Measurements from ENCODE around the gene KIAA1217. TPM values are rescaled to one million over a fixed set of nuclear protein-coding genes. Genes with fewer than 3 reads are reported as not detected.
"Not testable (repeated sequence)": the region's sequence is repeated elsewhere in the genome, so short reads cannot be mapped to it uniquely, and the experiment has no call there.

KIAA1217 gene
- total RNA-seq, 4 donors from 2014 or later, result 34.8 to 66.8 (median 52.9) TPM

- no peak overlapping the region for H3K4me3 ChIP-seq (ENCODE audit: low read depth, poor library complexity, severe bottlenecking)
- no peak for DNase-seq (ENCODE audit: low spot score in 2 of 2)
- intact Hi-C loops (cut with DNase I; ENCODE audit: low total_unique reads), result no loop called here
- 49 to 52% methylated on average over 1 of the region's 1 CpG for WGBS, 2 donors
- TF ChIP-seq, protein P1, sequence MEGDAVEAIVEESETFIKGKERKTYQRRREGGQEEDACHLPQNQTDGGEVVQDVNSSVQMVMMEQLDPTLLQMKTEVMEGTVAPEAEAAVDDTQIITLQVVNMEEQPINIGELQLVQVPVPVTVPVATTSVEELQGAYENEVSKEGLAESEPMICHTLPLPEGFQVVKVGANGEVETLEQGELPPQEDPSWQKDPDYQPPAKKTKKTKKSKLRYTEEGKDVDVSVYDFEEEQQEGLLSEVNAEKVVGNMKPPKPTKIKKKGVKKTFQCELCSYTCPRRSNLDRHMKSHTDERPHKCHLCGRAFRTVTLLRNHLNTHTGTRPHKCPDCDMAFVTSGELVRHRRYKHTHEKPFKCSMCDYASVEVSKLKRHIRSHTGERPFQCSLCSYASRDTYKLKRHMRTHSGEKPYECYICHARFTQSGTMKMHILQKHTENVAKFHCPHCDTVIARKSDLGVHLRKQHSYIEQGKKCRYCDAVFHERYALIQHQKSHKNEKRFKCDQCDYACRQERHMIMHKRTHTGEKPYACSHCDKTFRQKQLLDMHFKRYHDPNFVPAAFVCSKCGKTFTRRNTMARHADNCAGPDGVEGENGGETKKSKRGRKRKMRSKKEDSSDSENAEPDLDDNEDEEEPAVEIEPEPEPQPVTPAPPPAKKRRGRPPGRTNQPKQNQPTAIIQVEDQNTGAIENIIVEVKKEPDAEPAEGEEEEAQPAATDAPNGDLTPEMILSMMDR (IDR thresholded peaks at IDR 0.05), result no peak
- no peak for TF ChIP-seq POLR2A (IDR thresholded peaks at IDR 0.05)
Measured at GRCh38 chr10:24334279-24334939, 125.5 kb downstream of the KIAA1217 start.

DNA sequence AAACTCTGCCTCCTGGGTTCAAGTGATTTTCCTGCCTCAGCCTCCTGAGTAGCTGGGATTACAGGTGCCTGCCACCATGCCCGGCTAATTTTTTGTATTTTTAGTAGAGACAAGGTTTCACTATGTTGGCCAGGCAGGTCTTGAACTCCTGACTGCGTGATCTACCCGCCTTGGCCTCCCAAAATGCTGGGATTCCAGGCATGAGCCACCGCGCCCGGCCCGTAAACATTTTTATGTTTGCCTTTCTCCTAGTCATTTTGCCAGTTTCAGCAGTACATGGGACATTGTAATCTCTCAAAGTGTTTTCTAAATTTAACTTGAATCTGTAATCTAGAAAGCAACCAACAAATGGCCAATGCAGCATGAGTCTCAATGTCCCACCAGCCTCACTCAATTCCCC lies 128.8 kb downstream of the KIAA1217 start:
- DNase-seq (ENCODE audit: low spot score in 2 of 2); intact Hi-C loops (cut with DNase I; ENCODE audit: low total_unique reads); H3K4me3 ChIP-seq (ENCODE audit: low read depth, poor library complexity, severe bottlenecking): not testable (repeated sequence)
- WGBS, 2 donors, result 95 to 97% methylated on average over 7 of the region's 7 CpGs

DNA sequence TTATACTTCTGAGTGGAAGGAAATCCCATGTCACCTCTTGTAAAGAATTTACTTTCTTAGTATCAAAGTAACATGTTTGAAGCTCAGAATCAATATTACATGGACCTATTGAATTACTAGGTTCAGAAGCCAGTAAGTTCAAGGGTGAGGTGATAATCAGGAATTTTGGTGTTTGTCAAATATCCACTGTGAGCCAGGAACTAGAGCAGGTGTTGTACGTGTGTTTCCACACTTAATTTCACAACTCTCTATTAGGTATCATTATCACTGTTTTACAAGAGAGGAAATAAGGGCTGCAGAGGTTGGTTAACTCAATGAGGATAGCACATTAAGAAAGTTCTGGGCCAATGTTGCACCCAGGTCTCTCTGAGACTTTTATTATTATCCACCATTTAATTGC lies 130.4 kb downstream of the KIAA1217 start:
- intact Hi-C loops (cut with DNase I; ENCODE audit: low total_unique reads), result no loop called here
- no peak overlapping the region for H3K4me3 ChIP-seq (ENCODE audit: low read depth, poor library complexity, severe bottlenecking)
- DNase-seq (ENCODE audit: low spot score in 2 of 2), result no peak
- 79 to 84% methylated on average over 1 of the region's 1 CpG for WGBS, 2 donors
- TF ChIP-seq POLR2A (IDR thresholded peaks at IDR 0.05), result no peak
- TF ChIP-seq, protein P1 (IDR thresholded peaks at IDR 0.05), result no peak

DNA sequence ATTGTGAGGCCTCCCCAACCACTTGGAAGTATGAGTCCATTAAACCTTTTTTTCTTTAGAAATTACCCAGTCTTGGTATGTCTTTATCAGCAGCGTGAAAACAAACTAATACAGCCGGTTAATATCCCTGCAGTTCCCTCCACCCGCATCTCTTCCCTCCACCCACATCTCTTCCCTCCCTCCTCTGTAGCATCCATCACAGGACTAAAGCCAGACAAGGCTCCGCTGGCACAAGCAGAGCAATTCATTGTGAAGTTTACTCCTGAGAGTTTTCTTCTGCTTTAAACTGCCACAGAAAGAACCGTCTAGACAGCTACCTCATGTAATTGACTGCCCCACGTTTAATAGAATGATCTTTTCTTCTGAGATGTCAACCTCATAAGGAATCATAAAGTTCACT lies 131.5 kb downstream of the KIAA1217 start:
- no peak for DNase-seq (ENCODE audit: low spot score in 2 of 2)
- intact Hi-C loops (cut with DNase I; ENCODE audit: low total_unique reads), result no loop called here
- H3K4me3 ChIP-seq (ENCODE audit: low read depth, poor library complexity, severe bottlenecking), result no peak overlapping the region
- TF ChIP-seq, protein P1 (IDR thresholded peaks at IDR 0.05), result no peak
- no peak for TF ChIP-seq POLR2A (IDR thresholded peaks at IDR 0.05)
- 53 to 72% methylated on average over 6 of the region's 6 CpGs for WGBS, 2 donors

- TF ChIP-seq, protein P1 (IDR thresholded peaks at IDR 0.05), result no peak
- TF ChIP-seq POLR2A (IDR thresholded peaks at IDR 0.05), result no peak
- no peak for DNase-seq (ENCODE audit: low spot score in 2 of 2)
- H3K4me3 ChIP-seq (ENCODE audit: low read depth, poor library complexity, severe bottlenecking), result no peak overlapping the region
- 60 to 73% methylated on average over 7 of the region's 7 CpGs for WGBS, 2 donors
- intact Hi-C loops (cut with DNase I; ENCODE audit: low total_unique reads), result no loop called here
Measured at GRCh38 chr10:24340883-24341282, 131.9 kb downstream of the KIAA1217 start.

DNA sequence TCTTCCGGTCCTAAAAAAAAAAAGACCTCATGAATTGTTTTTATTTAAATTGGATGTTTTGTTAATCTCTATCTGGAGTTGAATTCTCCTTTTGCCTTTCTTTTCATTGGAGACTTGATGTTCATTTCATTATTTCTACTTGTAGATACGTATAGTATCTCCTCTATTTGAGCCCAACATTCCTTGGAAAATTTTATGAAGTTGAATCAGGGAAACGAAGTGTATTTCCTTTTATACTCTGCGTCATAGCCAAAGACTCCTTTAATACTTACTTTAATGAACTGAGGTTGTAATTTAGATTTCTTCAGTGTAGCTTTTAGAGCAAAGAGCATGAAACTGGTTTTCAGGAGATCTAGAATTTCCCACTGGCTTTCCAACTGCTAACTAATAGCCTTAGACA lies 132.4 kb downstream of the KIAA1217 start:
- intact Hi-C loops (cut with DNase I; ENCODE audit: low total_unique reads), result no loop called here
- no peak for TF ChIP-seq POLR2A (IDR thresholded peaks at IDR 0.05)
- TF ChIP-seq, protein P1 (IDR thresholded peaks at IDR 0.05), result no peak
- WGBS, 2 donors, result 56 to 66% methylated on average over 4 of the region's 4 CpGs

More for the DNA sequence above, 132.4 kb downstream of the KIAA1217 start:
- no peak for DNase-seq (ENCODE audit: low spot score in 2 of 2)
- H3K4me3 ChIP-seq (ENCODE audit: low read depth, poor library complexity, severe bottlenecking), result no peak overlapping the region

Data from lower leg skin (tissue), 4 donors.